ENCODE results near the gene GALNTL6. TPM values are rescaled to one million over a fixed set of nuclear protein-coding genes. Genes with fewer than 3 reads are reported as not detected.
"Not testable (repeated sequence)": the region's sequence is repeated elsewhere in the genome, so short reads cannot be mapped to it uniquely, and the experiment has no call there.

The GALNTL6 gene
- polyA plus RNA-seq, 4 donors = 0.86 to 2.8 (median 1.1) TPM

DNA sequence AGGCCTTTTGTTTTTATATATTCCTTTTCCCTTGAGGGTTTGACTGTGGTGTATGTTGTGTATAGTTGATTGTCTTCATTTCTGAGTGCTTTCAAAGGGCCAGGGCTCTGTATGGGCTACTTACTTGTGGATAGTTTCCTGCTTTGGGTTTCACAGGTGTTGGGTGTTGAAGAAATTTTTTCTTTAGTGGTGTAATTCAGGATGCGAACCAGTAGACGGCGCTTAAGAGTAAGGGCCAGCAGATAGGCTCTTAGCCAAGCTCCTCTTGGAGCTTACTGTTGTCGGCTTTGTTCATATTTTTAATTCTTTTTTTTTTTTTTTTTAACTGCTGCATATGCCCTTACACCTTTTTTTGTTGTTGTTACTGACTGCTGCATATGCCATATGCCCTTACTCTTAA is 1079.1 kb downstream of the GALNTL6 start:
- DNase-seq (ENCODE audit: low read depth in 4 of 4, low spot score in 3 of 4) = no peak

DNA sequence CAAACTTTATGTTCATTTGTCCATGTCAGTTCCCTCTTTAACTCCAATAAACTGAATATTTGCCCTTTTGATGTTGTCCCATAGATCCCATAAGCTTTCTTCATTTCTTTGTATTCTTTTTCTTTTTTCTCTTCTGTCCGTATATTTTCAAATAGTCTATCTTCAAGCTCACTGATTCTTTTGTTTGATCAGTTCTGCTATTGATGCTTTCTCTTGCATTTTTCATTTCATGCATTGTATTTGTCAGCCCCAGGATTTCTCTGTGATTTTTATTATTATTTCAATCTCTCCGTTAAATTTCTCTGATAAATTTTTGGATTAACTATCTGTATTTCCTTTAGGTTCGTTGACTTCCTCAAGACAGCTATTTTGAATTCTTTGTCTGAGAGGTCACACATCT is 1082.5 kb downstream of the GALNTL6 start:
- no peak for DNase-seq (ENCODE audit: low read depth in 4 of 4, low spot score in 3 of 4)

DNA sequence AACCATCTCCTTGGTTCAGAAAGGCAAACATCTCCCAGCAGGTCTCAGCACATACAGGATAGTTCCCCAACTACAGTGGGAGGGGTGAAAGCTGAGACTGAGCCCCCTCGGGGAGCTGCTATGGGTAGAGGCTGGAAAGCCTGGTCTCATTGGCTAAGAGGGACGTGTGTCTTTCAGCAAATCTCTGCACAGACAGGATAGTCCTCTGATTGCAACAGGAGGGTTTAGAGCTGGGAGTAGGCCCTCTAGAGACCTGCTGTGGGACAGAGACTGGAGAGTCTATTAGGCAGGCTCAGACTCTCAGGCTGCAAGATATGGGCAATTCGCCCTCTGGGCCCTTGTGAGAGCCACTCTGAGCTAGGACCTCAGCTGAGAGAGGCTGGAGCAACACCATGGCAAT is 1083.8 kb downstream of the GALNTL6 start:
- no peak for DNase-seq (ENCODE audit: low read depth in 4 of 4, low spot score in 3 of 4)

DNA sequence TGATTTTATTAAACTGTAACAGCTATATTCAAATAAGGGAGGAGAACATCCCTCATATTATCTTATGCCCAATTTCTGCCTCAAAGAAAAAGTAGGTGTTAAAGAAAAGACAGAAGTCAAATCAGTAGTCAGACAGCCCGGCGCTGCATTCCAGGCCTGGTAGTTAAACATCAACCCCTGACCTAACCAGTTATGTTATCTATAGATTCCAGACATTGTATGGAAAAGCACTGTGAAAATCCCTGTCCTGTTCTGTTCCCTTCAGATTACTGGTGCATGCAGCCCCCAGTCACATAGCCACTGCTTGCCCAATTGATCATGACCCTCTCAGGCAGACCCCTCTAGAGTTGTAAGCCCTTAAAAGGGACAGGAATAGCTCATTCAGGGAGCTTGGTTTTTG is 1085.5 kb downstream of the GALNTL6 start:
- DNase-seq (ENCODE audit: low read depth in 4 of 4, low spot score in 3 of 4) = no peak

DNA sequence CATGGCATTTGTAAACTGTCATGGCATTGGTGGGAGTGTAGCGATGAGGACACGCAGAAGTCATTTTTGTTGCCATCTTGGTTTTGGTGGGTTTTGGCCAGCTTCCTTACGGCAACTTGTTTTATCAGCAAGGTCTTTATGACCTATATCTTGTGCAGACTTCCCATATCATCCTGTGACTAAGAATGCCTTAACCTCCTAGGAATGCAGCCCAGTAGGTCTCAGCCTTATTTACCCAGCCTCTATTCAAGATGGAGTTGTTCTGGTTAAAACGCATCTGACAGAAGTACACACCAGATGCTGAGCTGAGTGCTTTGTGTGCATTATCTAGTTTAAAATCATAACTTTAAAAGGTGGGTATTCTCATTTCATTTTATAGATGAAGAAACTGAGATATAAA is 1086.7 kb downstream of the GALNTL6 start:
- DNase-seq (ENCODE audit: low read depth in 4 of 4, low spot score in 3 of 4) = no peak

DNA sequence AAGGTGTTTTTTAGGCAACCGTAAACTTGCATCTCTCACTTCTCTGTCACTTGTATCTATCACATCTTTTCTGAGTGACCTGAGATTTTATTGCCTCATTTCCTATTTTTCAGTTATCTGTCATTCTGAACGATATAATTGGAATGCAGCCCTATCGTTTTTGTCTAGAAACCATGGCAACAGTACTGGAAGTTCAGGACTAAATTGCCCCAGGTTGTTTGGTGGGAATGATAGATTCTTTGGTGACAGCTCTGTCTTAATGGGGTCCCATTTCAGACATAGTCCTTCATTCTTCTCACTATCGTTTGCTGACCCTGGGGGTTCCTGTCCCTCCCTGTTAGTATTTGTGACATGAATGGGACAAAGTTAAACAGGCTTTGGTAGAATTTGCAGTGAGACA is 1087.7 kb downstream of the GALNTL6 start:
- DNase-seq (ENCODE audit: low read depth in 4 of 4, low spot score in 3 of 4) = no peak

DNA sequence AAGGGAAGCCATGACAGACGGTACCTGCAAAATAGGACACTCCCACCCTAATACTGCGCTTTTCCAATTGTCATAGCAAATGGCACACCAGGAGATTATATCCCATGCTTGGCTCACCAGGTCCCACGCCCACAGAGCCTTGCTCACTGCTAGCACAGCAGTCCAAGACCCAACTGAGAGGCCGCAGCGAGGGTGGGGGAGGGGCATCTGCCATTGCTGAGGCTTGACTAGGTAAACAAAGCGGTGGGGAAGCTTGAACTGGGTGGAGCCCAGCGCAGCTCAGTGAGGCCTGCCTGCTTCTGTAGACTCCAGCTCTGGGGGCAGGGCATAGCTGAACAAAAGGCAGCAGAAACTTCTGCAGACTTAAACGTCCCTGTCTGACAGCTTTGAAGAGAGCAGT is 1099.3 kb downstream of the GALNTL6 start:
- not testable (repeated sequence) for DNase-seq (ENCODE audit: low read depth in 4 of 4, low spot score in 3 of 4)

DNA sequence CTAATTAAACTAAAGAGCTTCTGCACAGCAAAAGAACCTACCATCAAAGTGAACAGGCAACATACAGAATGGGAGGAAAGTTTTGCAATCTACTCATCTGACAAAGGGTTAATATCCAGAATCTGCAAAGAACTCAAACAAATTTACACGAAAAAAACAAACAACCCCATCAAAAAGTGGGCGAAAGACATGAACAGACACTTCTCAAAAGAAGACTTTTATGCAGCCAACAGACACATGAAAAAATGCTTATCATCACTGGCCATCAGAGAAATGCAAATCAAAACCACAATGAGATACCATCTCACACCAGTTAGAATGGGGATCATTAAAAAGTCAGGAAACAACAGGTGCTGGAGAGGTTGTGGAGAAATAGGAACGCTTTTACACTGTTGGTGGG is 1104.2 kb downstream of the GALNTL6 start:
- not testable (repeated sequence) for DNase-seq (ENCODE audit: low read depth in 4 of 4, low spot score in 3 of 4)

DNA sequence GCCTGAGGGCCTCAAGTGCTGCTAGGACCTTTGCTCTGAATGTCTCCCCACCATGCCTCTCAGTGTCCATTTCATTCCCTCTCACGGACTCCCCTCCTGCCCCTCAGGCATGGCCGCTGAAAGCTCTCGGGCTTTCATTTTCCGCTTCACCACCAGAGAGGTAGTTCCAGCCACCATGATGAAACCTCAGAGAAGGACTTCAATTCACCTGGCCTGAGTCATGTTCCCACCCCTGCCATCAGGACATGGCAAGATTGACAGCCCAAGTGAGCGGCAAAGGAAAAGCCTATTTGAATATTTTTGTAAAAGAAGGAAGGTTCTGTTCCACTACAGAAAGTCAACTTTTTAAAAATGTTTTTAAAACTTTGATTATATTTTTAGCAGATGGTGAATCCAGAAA is 1106.1 kb downstream of the GALNTL6 start:
- no peak for DNase-seq (ENCODE audit: low read depth in 4 of 4, low spot score in 3 of 4)

DNA sequence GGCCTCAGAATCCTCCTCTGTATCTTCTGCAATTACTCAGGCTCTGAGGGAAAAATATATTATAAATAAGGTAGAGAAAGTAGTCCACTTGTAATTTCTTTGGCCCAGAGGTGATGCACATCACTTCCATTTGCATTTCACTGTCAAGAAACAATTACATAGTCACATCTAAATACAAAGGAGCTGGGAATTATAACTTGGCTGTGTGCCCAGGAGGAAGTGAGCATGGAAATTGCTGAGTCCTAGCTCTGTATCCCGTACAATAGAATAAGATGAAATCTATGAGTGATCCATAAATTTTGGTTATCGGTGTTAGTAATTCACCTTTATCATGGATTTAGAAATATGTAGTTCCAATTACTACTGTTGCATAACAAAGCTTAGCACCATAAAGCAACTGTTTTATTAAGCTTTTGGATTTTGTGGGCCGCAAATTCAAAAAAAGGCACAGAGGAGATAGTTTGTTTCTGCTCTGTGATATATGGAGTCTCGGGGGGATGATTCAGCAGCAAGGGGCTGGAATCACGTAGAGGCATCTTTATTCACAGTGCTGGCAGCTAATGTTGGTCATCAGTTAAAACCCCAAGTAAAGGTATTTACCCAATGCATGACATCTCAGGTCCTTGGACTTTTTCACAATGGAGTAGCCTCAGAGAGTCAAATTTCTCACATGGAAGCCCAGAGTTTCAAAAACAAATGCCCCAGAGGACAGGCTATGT is 1114.1 kb downstream of the GALNTL6 start:
- DNase-seq (ENCODE audit: low read depth in 4 of 4, low spot score in 3 of 4) = no peak

DNA sequence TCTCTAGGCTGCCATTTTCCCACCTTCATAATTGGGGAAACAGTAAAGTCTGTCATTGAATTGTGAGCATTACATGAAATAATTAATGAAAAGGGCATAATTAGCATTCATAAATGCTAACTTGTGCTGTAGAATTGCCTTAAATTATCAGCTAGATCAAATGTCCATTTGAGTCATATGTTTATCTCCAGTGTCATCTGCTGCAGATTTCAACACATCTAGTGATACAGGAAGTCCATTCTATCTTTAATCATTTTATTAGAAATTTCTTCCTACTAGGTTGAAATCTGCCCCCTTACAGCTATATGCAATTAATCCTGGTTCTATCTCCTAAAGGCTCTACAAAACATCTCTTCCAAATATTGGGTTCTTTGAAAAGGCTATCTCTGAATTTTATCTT is 1115.1 kb downstream of the GALNTL6 start:
- DNase-seq (ENCODE audit: low read depth in 4 of 4, low spot score in 3 of 4) = no peak

DNA sequence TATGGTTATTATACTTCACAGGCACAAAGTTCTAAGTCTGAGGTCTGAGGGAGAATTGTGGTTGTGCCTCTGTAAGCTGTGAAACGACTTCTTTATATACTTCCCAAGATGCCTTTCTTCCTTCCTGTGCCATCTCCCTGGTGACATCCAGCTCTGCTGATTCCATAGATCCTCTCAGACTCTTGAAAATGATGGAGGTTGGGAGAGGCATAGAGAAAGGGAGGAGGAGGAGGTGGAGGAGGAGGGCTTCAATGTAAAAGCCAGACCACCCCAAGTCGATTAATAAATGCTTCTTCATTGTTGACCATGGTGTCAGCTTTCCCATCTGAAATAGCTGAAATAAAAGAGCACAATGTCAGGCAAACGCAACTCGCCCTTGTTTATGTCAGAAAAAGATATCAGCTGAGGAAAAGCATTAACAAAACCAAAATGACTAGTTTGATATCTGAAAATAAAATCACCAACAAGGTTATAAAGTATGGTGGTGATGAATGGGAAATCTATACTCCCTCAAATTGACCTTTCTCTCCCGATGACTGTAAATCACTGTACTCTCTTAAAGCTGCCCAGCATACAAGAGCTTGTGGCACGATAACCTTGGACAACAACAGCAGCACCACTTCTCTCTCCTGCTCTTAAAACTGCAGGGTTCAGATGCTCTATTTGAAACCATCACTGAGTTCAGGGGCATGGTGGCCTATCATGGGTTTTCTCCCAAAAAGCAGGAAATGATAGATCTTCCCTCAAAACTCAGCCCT is 1125.0 kb downstream of the GALNTL6 start:
- no peak for DNase-seq (ENCODE audit: low read depth in 4 of 4, low spot score in 3 of 4)

DNA sequence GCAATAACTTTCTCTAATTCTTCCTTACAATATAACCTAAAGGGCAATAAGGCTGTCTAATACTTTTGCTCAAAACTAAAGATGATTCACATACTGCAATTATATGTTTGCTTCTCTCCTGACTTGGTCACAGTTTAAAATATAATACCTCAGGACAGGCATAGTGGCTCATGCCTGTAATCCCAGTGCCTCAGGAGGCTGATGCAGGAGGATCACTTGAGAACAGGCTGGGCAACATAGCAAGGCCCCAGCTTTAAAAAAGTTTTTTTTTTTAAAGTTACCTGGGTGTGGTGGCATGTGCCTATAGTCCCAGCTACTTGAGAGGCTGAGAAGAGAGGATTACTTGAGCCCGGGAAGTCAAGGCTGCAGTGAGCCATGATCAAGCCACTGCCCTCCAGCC is 1125.7 kb downstream of the GALNTL6 start:
- DNase-seq (ENCODE audit: low read depth in 4 of 4, low spot score in 3 of 4) = no peak

DNA sequence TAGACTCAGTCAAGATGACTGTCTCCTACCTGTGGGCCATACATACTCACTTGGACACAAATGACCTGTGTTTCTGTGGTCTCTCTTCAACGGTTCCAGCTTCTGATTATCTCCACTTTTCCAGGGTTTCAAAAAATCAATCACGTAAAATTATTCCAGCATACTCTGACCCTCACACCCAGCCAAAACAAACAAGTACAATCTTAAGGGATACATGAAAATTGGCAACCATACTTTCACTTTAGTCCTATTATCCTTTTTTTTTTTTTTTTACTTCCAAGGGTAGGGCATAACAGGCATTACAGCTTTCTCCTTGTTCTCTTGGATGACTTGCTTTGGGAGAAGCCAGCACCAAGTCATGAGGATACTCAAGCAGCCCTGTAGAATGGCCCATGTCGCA is 1129.6 kb downstream of the GALNTL6 start:
- no peak for DNase-seq (ENCODE audit: low read depth in 4 of 4, low spot score in 3 of 4)

DNA sequence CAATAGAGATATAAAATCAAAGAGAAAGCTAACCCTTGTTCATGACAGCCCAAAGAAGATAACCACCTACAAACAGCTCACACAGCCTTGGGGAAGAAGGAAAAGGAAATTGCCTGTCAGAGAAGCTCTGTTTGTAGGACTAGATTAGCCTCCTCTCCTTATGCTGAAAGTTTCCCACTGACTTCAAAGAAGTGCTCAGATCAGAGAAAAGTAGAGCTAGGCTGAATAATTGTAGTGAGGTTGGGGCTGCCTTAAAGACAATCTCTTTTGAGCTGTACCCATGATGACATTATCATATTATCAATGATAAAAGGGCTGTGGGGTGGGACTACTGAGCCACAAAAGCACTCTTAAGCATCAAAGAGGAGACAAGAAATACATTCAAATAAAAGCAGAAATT is 1132.4 kb downstream of the GALNTL6 start:
- DNase-seq (ENCODE audit: low read depth in 4 of 4, low spot score in 3 of 4) = no peak

DNA sequence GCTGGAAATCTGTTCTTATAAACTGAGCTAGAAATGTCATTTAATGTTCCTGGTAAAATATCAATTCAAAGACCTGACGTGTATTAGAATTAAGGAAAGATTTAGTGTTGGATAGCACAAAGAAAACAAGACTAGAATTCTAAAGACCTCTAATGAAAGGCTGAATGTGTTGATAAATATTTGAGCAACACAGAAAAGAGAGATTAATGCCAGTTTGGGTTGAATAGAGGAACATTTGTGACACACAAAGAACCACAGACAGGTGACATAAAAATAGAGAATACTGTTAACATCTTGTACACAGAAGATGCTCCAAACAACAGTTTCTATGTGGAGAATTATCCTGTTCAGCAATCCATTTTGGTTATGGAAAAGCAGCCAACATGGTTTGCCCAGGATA is 1133.3 kb downstream of the GALNTL6 start:
- DNase-seq (ENCODE audit: low read depth in 4 of 4, low spot score in 3 of 4) = no peak

DNA sequence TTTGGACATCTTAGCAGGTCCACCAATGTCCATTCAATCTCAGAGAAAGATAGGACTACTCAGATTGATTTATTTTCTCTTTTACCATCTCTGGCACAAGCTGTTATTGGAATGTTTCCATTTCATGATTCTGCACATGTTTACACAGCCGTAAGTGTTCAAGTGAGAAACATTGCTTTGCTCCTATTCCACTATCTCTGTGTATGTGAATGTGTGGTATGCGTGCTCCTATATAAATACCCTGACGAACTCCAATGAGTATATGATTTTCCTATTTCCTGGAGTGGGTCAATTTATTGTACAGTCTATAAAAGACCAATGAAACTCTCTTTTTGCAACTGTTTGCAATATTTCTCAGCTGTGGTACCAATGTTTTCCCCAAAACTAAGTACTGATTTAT is 1134.4 kb downstream of the GALNTL6 start:
- no peak for DNase-seq (ENCODE audit: low read depth in 4 of 4, low spot score in 3 of 4)

DNA sequence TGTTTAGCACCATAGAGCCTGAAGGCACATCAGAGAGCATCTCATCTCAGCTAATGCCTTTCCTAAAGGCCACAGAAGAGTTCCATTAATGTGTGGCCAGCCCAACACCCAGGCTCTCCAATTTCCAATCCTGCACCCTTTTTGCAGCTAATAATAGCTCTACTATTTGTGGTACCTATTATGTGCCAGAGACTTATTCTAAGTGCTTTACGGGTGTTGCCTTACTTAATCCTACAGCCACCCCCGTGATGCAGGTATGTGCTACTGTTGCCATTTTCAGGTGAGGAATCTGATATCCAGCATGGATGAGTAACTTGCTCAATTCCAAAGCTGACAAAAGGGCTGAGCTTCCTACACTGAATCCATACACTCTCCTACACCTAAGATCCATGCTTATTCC is 1137.8 kb downstream of the GALNTL6 start:
- no peak for DNase-seq (ENCODE audit: low read depth in 4 of 4, low spot score in 3 of 4)

DNA sequence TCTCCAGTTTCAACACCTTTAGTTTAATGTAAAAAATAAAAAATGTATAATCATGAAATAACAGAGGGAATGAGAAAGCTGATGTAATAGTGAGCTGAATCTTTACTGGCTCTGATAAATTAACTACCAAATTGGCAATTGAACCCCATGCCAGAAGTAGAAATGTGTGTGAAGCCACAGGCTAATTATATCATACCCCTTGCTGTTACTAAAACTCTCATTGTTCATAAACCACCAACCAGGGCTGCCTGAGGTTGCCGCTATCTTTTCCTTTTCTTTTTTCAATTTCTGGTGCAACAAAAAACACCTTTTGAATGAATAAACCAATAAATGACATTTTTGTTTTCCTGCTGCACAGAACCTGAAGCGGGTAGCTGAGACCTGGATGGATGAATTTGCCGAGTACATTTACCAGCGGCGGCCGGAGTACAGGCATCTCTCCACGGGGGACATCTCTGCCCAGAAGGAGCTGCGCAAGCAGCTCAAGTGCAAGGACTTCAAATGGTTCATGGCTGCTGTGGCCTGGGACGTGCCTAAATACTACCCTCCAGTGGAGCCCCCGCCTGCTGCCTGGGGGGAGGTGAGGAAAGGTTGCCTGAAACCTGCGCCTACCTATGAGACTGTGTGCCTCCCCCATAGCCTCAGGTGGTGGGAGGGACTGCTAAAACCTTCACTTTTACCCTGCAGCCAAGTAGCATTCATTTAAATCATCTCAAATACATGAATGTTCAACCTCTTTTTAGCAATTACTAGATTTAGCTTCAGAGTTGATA is 1138.7 kb downstream of the GALNTL6 start:
- DNase-seq (ENCODE audit: low read depth in 4 of 4, low spot score in 3 of 4) = no peak

DNA sequence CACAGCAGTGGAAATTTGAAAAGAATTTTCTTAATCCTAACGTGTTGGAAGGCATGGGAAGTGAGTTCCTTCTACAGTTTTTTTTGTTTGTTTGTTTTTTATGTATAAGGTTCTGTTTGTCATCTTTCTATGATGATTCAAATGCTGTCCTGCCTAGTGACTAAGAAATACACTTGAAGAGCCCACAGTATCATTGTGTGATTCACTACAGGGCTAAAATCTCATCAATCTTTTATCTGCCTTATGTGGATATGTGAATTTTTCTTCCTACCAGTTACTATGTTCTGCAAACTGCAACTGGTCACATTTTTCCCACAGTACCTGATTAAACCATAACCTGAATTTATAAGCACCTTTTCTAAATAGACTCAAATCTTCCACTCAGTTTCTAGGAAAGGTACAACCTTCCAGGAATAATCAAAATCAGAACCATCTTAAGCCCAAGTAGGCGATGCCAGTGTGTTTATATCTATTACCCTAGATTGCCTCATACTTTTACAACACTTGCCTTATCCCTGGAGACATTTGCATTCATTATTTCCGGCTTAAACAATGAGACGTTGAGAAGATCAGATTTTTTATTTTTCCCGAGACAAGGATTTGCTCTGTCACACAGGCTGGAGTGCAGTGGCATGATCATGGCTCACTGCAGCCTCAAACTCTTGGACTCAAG is 1140.8 kb downstream of the GALNTL6 start:
- DNase-seq (ENCODE audit: low read depth in 4 of 4, low spot score in 3 of 4) = no peak

DNA sequence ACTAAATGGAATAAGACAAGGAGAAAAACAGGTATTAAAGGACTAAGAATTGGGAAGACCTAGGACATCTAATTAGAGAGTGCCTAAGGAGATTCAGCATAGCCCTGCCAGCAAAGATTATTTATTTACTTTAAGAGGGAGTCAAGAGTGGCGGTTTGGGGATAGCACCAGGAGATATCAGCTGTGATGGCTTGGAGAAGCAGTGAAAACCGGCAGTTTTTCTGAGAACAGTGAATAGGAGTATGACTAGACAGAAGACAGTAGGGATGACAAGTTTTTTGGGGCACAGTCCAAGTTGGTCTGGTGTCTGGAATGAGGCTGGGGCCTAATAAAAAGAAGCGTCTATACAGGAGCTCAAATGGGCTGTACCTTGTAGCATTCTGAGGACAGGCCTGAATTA is 1143.1 kb downstream of the GALNTL6 start:
- DNase-seq (ENCODE audit: low read depth in 4 of 4, low spot score in 3 of 4) = not testable (repeated sequence)

Data from right renal pelvis (tissue), 4 donors.